NCI-H2081 (cell line): ENCODE measurements around the gene SMC1B.

Experiments used
- DNase-seq, 2 experiments: peaks; one replicate each; lab custom pipeline; 2025; lab: John Stamatoyannopoulos, UW

SMC1B gene

GRCh38 chr22:45318558-45319323 lies 94.7 kb downstream of the SMC1B start:
- no peak for DNase-seq

- DNase-seq: peak; percentile 65 to 78
Observed at GRCh38 chr22:45318168-45318557, 95.2 kb downstream of the SMC1B start.

- no peak for DNase-seq
Observed at GRCh38 chr22:45317551-45318167, 95.7 kb downstream of the SMC1B start.

GRCh38 chr22:45316796-45317526 lies 96.4 kb downstream of the SMC1B start:
- no peak for DNase-seq

GRCh38 chr22:45314786-45315185 lies 98.6 kb downstream of the SMC1B start:
- peak in 1 of 2 experiments; percentile 29 for DNase-seq

GRCh38 chr22:45314054-45314721 lies 99.2 kb downstream of the SMC1B start:
- DNase-seq: peak in 1 of 2 experiments; percentile 29

GRCh38 chr22:45312856-45313255 lies 100.5 kb downstream of the SMC1B start:
- DNase-seq: no peak

GRCh38 chr22:45312415-45312814 lies 101.0 kb downstream of the SMC1B start:
- no peak for DNase-seq

GRCh38 chr22:45310977-45311531 lies 102.3 kb downstream of the SMC1B start:
- DNase-seq: no peak

- DNase-seq: no peak
Observed at GRCh38 chr22:45310331-45310976, 102.9 kb downstream of the SMC1B start.

GRCh38 chr22:45309422-45310227 lies 103.8 kb downstream of the SMC1B start, which contains the start of gene FAM118A:
Gene FAM118A, plus strand, starts transcription at chr22:45309934. Its CDS starts 12,446 bp downstream, at chr22:45322380.
- DNase-seq: peak; percentile 85 to 90

GRCh38 chr22:45308957-45309421 lies 104.4 kb downstream of the SMC1B start:
- no peak for DNase-seq

GRCh38 chr22:45308391-45308956 lies 104.9 kb downstream of the SMC1B start:
- no peak for DNase-seq

GRCh38 chr22:45306139-45306538 lies 107.3 kb downstream of the SMC1B start:
- DNase-seq: no peak

- no peak for DNase-seq
Observed at GRCh38 chr22:45305456-45306075, 107.8 kb downstream of the SMC1B start.

GRCh38 chr22:45304971-45305370 lies 108.4 kb downstream of the SMC1B start:
- no peak for DNase-seq

- DNase-seq: no peak
Observed at GRCh38 chr22:45303181-45303580, 110.2 kb downstream of the SMC1B start.

- DNase-seq: no peak
Observed at GRCh38 chr22:45302751-45303150, 110.6 kb downstream of the SMC1B start.

GRCh38 chr22:45298934-45299505 lies 114.4 kb downstream of the SMC1B start:
- no peak for DNase-seq
